Heart right ventricle (tissue), 16 donors: ENCODE data around the gene GHDC. TPM values are rescaled to one million over a fixed set of nuclear protein-coding genes. Genes with fewer than 3 reads are reported as not detected.

ENCODE experiments used
- ATAC-seq, 8 donors: fragments of 200-7000 bp; cut with Tn5 transposase; one replicate each; pipeline ENCODE4 v1.9.1; 2020; ENCODE audit warnings: mild to moderate bottlenecking in 8 of 8, moderate library complexity in 8 of 8, moderate number of reproducible peaks in 1 of 8
- DNase-seq, 2 donors: peaks; one replicate each; pipeline ENCODE4 v3.0.0-alpha.2; 2020
- H3K27ac ChIP-seq, 10 donors: fragments of 200-600 bp; sonication (generic) in 2 of 10; one replicate each; pipeline versions ENCODE4 v1.5.0 to v1.8.0; 2020 to 2022; ENCODE audit warnings: mild to moderate bottlenecking in 3 of 10
- H3K27me3 ChIP-seq, 7 donors: fragments of 200-600 bp; one replicate each; pipeline ENCODE4 v1.8.0; 2021 to 2022; ENCODE audit warnings: mild to moderate bottlenecking in 2 of 7
- H3K36me3 ChIP-seq, 9 donors: fragments of 200-600 bp; sonication (generic) in 1 of 9; one replicate each; pipeline versions ENCODE4 v1.5.0 to v1.8.0; 2020 to 2022; ENCODE audit warnings: mild to moderate bottlenecking in 2 of 9
- H3K4me1 ChIP-seq, 9 donors: fragments of 200-600 bp; sonication (generic) in 1 of 9; one replicate each; pipeline versions ENCODE4 v1.5.0 to v1.8.0; 2020 to 2022; ENCODE audit warnings: mild to moderate bottlenecking in 4 of 9
- H3K4me3 ChIP-seq, 10 donors: fragments of 200-600 bp; sonication (generic) in 2 of 10; one replicate each; pipeline versions ENCODE4 v1.5.0 to v1.8.0; 2020 to 2022; ENCODE audit warnings: mild to moderate bottlenecking in 7 of 10, moderate library complexity in 2 of 10
- H3K9me3 ChIP-seq, 11 donors: fragments of 200-600 bp in 10 of 11; sonication (generic) in 2 of 11; one replicate each; pipeline versions ENCODE4 v1.5.0 to v1.8.0; 2013 to 2022; ENCODE audit warnings: mild to moderate bottlenecking in 2 of 11, control low read depth in 1 of 11, moderate library complexity in 1 of 11
- WGBS, 2 donors: extraction: QIAGEN DNeasy Blood & Tissue Kit; methylation state at CpG; one replicate each; pipeline ENCODE4 v1.1.7; 2013; ENCODE audit warnings: inconsistent platforms in 1 of 2; 5-methylcytosine and 5-hydroxymethylcytosine counted together
- intact Hi-C, 10 donors: fragments of 100-400 bp; cut with DNase I; formaldehyde crosslinking; loops; one replicate each; pipeline versions ENCODE4 v1.11.1 to v1.14.2; 2022
- polyA plus RNA-seq, 2 donors: library from polyadenylated mRNA; stranded (reverse); fragments of 200-250 nt; gene quantifications; one replicate each; pipeline ENCODE4 v1.2.3, GENCODE V29; 2013
- total RNA-seq, 10 donors: library from RNA; stranded (reverse); fragmentation: NEBNext Ultra II Directional in 3 of 10; extraction: Animal tissue kit (Norgen Biotek cat#: 25700) in 3 of 10; gene quantifications; one replicate each; pipeline versions ENCODE4 v1.2.1 to v1.2.4, GENCODE V29; 2021 to 2023
- TF ChIP-seq, protein P1 (sequence below), 9 donors: fragments of 200-600 bp; sonication (generic) in 2 of 9; IDR thresholded peaks; one replicate each; pipeline versions ENCODE4 v1.5.0 to v1.8.0; 2021 to 2022; ENCODE audit warnings: antibody characterized with exemption in 9 of 9, mild to moderate bottlenecking in 5 of 9, moderate library complexity in 1 of 9
- donor health status: Arrhythmogenic right ventricular cardiomyopathy.
- donor health status: ischemic (EF 13 %, LVEDD 7.1; RV severe dilation, severe dysfunction).
- donor health status: healthy with polysubstance abuse.
- donor health status: DM: no; HTN: yes; CAD: no.
- donor health status: DM: no; HTN: no; CAD: no.
- donor health status: ischemic (EF 25% LVEDD 6.9; RV normal size, moderate dysfunction).
- donor health status: ischemic (EF 25% LVEDD 5.7; RV mildly dilated, moderate dysfunction).
- donor health status: healthy.
- donor health status: DM: yes; HTN: yes; CAD: no.
- donor health status: Ischemic cardiomyopathy.
- donor health status: ischemic (EF 35%, LVEDD 5.7; RV mildly dilated, moderate dysfunction).
- donor health status: nonischemic (EF 11% LVEDD 7.7; RV severe dilation, severe dysfunction).
- donor health status: DM: yes; HTN: yes; CAD: no.
- donor health status: PGD.
- donor health status: ischemic (EF 29% LVEDD 5.4; RV normal size, mild dysfunction).
- donor health status: nonischemic (EF 23%, LVEDD 6.1; RV moderate dilation, normal function).

Gene GHDC
- total and polyA plus RNA-seq, 12 donors, result 4.6 to 11.5 (median 6.5) TPM

DNA sequence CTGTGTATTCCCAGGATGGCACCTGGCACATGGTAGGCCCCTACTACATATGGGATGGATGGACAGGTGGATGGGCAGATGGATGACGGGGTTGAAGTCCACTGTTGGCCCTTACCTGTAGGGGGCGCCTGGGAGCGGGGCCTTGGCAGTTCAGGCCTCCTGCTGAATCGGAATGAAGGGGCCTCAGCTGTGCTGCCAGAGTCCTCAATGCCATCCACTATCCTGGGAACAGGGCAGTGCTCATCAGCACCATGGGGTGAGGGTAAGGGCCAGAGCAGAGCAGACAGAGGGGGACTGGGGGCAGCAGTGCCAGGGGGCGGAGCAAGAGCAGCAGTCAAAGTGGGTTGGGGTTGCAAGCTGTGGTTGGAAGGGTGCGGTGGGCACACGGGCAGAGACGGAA is 31.2 kb downstream of the GHDC start:
- TF ChIP-seq, protein P1, sequence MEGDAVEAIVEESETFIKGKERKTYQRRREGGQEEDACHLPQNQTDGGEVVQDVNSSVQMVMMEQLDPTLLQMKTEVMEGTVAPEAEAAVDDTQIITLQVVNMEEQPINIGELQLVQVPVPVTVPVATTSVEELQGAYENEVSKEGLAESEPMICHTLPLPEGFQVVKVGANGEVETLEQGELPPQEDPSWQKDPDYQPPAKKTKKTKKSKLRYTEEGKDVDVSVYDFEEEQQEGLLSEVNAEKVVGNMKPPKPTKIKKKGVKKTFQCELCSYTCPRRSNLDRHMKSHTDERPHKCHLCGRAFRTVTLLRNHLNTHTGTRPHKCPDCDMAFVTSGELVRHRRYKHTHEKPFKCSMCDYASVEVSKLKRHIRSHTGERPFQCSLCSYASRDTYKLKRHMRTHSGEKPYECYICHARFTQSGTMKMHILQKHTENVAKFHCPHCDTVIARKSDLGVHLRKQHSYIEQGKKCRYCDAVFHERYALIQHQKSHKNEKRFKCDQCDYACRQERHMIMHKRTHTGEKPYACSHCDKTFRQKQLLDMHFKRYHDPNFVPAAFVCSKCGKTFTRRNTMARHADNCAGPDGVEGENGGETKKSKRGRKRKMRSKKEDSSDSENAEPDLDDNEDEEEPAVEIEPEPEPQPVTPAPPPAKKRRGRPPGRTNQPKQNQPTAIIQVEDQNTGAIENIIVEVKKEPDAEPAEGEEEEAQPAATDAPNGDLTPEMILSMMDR (IDR thresholded peaks at IDR 0.05), result peak in 7 of 9 donors; percentile 1 to 48 (median 22)
- intact Hi-C loops, result no loop called here
- ATAC-seq (no peak), DNase-seq (no peak)
- no peak overlapping the region for H3K4me3 ChIP-seq
- no peaks in the 10 kb centered on the region for H3K27me3 ChIP-seq
- H3K36me3 ChIP-seq, result no peaks in the 10 kb centered on the region
- WGBS, 2 donors, result 56 to 57% methylated on average over 8 of the region's 8 CpGs
- H3K9me3 ChIP-seq, result no peaks in the 10 kb centered on the region
- H3K27ac ChIP-seq, result no peak overlapping the region
- H3K4me1 ChIP-seq, result peaks cover 0 to 12% (median 0%) of the 10 kb centered on the region in 9 donors

DNA sequence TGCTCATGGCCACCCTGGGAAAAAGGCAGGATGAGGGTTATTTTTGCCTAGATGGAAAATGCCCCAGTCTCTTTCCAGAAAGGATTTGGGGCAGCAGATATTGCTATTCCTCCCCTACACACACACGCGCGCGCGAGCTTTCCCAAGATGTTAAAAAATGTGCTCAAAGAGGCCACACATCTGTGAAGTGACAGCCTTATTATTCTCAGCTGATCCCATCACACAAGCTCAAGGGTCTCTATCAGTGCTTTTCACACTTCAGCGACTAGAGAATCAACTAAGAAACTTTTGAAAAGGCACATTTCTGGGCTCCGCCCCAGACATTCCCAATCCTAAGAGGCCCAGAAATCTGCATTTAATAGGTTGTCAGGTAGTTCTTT is 33.8 kb downstream of the GHDC start:
- H3K27me3 ChIP-seq, result no peaks in the 10 kb centered on the region
- H3K27ac ChIP-seq, result no peak overlapping the region
- intact Hi-C loops, result no loop called here
- WGBS, 2 donors, result 81 to 86% methylated on average over 7 of the region's 7 CpGs
- no peaks in the 10 kb centered on the region for H3K36me3 ChIP-seq
- H3K4me1 ChIP-seq, result peaks cover 0 to 13% (median 2%) of the 10 kb centered on the region in 9 donors
- no peak overlapping the region for H3K4me3 ChIP-seq
- TF ChIP-seq, protein P1 (IDR thresholded peaks at IDR 0.05), result no peak
- peaks cover 0 to 2% (median 0%) of the 10 kb centered on the region in 11 donors for H3K9me3 ChIP-seq
- DNase-seq, result no peak
- ATAC-seq, result no peak

DNA sequence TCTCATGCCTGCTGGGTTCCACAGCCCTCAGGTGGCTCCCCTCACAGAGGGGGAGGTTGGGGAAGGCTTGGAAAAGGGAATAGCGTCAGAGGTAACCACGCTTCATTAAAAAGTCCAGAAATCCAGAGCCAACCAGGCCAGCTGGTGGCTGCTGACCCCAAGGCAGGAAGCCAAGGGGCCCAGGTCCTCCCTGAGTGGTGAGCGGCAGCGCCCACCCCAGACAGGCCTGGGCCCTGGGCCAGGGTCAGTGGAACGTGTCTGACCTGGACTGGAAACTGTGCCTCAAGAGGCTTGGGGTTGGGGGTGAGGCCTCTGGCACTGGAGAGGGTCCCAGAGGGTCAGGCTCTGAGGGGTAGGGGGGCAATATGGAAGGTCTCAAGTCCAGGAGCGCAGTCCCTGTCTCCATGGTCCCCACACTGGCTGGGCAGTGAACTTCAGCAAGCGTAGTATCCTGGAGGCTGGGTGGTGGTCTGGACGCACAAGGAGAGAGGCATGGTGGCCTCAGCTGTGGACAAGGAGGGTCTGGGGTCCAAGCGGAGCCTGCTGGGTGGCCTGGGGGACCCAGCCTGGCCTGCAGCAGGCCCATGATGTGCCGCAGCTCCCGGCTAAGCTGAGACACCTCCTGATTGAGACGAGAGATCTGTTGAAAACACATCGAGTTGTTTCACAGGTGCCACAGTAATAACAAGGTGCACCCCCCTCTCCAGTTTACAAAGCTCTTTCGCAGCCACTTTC is 34.3 kb downstream of the GHDC start:
- DNase-seq, result no peak
- Histone ChIP-seq H3K4me1 (peaks cover 0 to 17% (median 3%) of the 10 kb centered on the region in 9 donors), H3K27me3 (no peaks in the 10 kb centered on the region), H3K4me3 (no peak overlapping the region), H3K9me3 (peaks cover 0 to 4% (median 0%) of the 10 kb centered on the region in 11 donors), H3K36me3 (no peaks in the 10 kb centered on the region), H3K27ac (no peak overlapping the region)
- intact Hi-C loops, result no loop called here
- WGBS, 2 donors, result 76 to 82% methylated on average over 14 of the region's 14 CpGs
- no peak for ATAC-seq
- TF ChIP-seq, protein P1 (IDR thresholded peaks at IDR 0.05), result no peak

DNA sequence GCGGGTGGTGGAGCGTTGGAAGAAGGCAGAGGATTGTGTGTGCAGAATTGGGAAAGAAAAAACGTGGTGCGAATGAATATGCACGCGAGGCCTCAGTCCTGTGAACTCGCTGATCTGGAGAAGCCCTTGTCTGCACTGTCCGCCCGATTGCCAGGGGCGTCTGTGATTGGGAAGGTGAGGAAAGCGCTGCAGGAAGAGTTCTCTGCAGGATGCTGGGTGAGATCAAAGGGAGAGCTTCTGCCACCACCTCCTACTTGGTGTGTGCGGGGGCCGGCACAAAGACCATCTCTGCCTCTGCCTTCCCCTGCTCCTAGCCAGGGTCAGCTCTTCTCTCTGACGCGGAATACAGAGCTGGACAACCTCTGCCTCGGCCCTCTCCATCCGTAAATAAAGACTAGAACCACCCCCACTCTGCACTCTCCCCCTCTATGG is 38.7 kb downstream of the GHDC start:
- TF ChIP-seq, protein P1 (IDR thresholded peaks at IDR 0.05), result no peak
- H3K36me3 ChIP-seq, result peaks cover 0 to 18% (median 0%) of the 10 kb centered on the region in 9 donors
- H3K27ac ChIP-seq, result peak overlapping the region in 9 of 10 donors; percentile 55 to 97 (median 69)
- 24 to 29% methylated on average over 17 of the region's 17 CpGs for WGBS, 2 donors
- H3K4me1 ChIP-seq, result peaks cover 8 to 44% (median 31%) of the 10 kb centered on the region in 9 donors
- ATAC-seq, result no peak
- intact Hi-C loops, result no loop called here
- peak overlapping the region; percentile 5 to 100 (median 86) for H3K4me3 ChIP-seq
- no peak for DNase-seq
- no peaks in the 10 kb centered on the region for H3K27me3 ChIP-seq
- peaks cover 0 to 4% (median 0%) of the 10 kb centered on the region in 11 donors for H3K9me3 ChIP-seq
